ENCODE data around the gene THBS2. TPM values are rescaled to one million over a fixed set of nuclear protein-coding genes. Genes with fewer than 3 reads are reported as not detected.

The THBS2 gene
- total and polyA plus RNA-seq, 2 of the 4 experiments (the other 2 are of a cell fraction), result 97.3 to 113 TPM

GRCh38 chr6:169186496-169187169 lies 67.0 kb downstream of the THBS2 start:
- Histone ChIP-seq H2AFZ (replicated peaks; ENCODE audit: low read length, poor library complexity) (no peak overlapping the region), H3K18ac (ENCODE audit: low read depth, low read length) (no peak overlapping the region), H3K79me1 (ENCODE audit: low read depth in 1 of 2, low read length in 2 of 2) (no peaks in the 10 kb centered on the region), H3K4me3 (ENCODE audit: insufficient read depth, low read depth, low read length) (no peak overlapping the region), H2AK5ac (ENCODE audit: low read depth, low read length) (no peak overlapping the region), H2BK20ac (ENCODE audit: low read depth, low read length) (no peak overlapping the region), H3K27ac (ENCODE audit: insufficient read depth, low read length) (no peak overlapping the region), H3K9ac (ENCODE audit: low read depth, low read length) (no peak overlapping the region), H3K4me1 (ENCODE audit: control insufficient read depth, insufficient read depth, low read length) (peaks cover 21% of the 10 kb centered on the region), H3K9me1 (ENCODE audit: insufficient read depth, low read length) (peaks cover 10% of the 10 kb centered on the region; the same call in 1 of the 2 replicates), H3K4me2 (ENCODE audit: low read depth, low read length) (no peak overlapping the region), H3K9me3 (ENCODE audit: control insufficient read depth, insufficient read depth, low read length) (no peaks in the 10 kb centered on the region), H3K23ac (ENCODE audit: low read depth, low read length) (no peak overlapping the region), H2BK120ac (ENCODE audit: low read depth, low read length) (no peak overlapping the region; the same call in 1 of the 2 replicates), H3K14ac (replicated peaks; ENCODE audit: low read depth, low read length) (no peak overlapping the region), H2AK9ac (replicated peaks; ENCODE audit: low read depth, low read length, poor library complexity) (no peak overlapping the region), H4K91ac (ENCODE audit: insufficient read depth, low read depth, low read length) (no peak overlapping the region), H2BK5ac (ENCODE audit: low read depth, low read length, poor library complexity, severe bottlenecking) (no peak overlapping the region), H3K4ac (ENCODE audit: low read depth, low read length) (no peak overlapping the region; the same call in 1 of the 2 replicates), H3K36me3 (ENCODE audit: control insufficient read depth, insufficient read depth, low read length) (no peaks in the 10 kb centered on the region), H4K5ac (ENCODE audit: low read depth, low read length) (no peak overlapping the region), H4K8ac (ENCODE audit: low read depth in 2 of 2, low read length in 2 of 2) (no peak overlapping the region), H2BK15ac (ENCODE audit: low read depth, low read length) (no peak overlapping the region), H3K56ac (ENCODE audit: extremely low read depth, insufficient read depth, low read length) (no peak overlapping the region), H4K20me1 (ENCODE audit: insufficient read depth, low read length) (no peaks in the 10 kb centered on the region), H3K27me3 (ENCODE audit: control insufficient read depth, insufficient read depth, low read length) (no peaks in the 10 kb centered on the region)
- no TSS peak for BruUV-seq (replicated peaks)
- 96% methylated on average over 8 of the region's 25 CpGs; no CpG with 5 or more reads in 1 of the 2 experiments for WGBS, 2 experiments (ENCODE audit: extremely low coverage in 2 of 2, insufficient read length in 1 of 2)
- ChIA-PET POLR2A (ENCODE audit: unreplicated experiment) (no interaction called here), CTCF (no interaction called here)
- dilution Hi-C loops (cut with HindIII; ENCODE audit: low sequenced_read_pairs, unreplicated experiment), result no loop called here
- in situ Hi-C loops (cut with MboI; ENCODE audit: low sequenced_read_pairs), result no loop called here
- ATAC-seq (ENCODE audit: low read depth) (no peak), DNase-seq (no peak)
- intact Hi-C loops (cut with micrococcal nuclease), result loop anchor here (10.0 kb wide), 1 partner anchor 712 kb away; no protein-coding TSS in a partner anchor
- TF ChIP-seq MXI1 (IDR thresholded peaks at IDR 0.05; ENCODE audit: borderline replicate concordance, low read depth, low read length) (no peak), RAD21 (IDR thresholded peaks at IDR 0.05; ENCODE audit: low read length) (no peak), FOS (IDR thresholded peaks at IDR 0.05; ENCODE audit: low read depth, low read length) (no peak), NFE2L2 (IDR thresholded peaks at IDR 0.05; ENCODE audit: low read depth, low read length) (no peak), CHD1 (IDR thresholded peaks at IDR 0.05; ENCODE audit: low read depth, low read length) (no peak), MAFK (IDR thresholded peaks at IDR 0.05; ENCODE audit: low read depth, low read length) (no peak), USF2 (IDR thresholded peaks at IDR 0.05; ENCODE audit: low read depth, low read length) (no peak), POLR2A (IDR thresholded peaks at IDR 0.05; ENCODE audit: low read depth, low read length) (no peak), MAZ (IDR thresholded peaks at IDR 0.05; ENCODE audit: borderline replicate concordance, low read depth, low read length) (no peak), CTCF (conservative IDR thresholded peaks at IDR 0.05; ENCODE audit: low read depth, low read length) (no peak), ELK1 (IDR thresholded peaks at IDR 0.05; ENCODE audit: borderline replicate concordance, low read depth, low read length) (no peak), BHLHE40 (IDR thresholded peaks at IDR 0.05; ENCODE audit: low read depth, low read length) (no peak)
